Pulmonary artery endothelial cell (primary cell): ENCODE results near the gene RASAL2. TPM values are rescaled to one million over a fixed set of nuclear protein-coding genes. Genes with fewer than 3 reads are reported as not detected.

Source experiments
- total RNA-seq: library from RNA; depleted of rRNA; stranded (reverse); fragments of >200 nt; gene quantifications from 2 replicates; pipeline ENCODE4 v1.2.3, GENCODE V29; 2014

The RASAL2 gene
- total RNA-seq, 1 donor from 2014 or later: 13.5 TPM

Other genes starting within 250 kb of the RASAL2 start
- gene SEC16B, start 124.0 kb upstream of the RASAL2 start, total RNA-seq: 0.53 and 0.85 TPM in 2 replicates